Astrocyte (in vitro differentiated cells and primary cell): ENCODE data around the gene BPI.

Experiments used
- EZH2 ChIP-seq: IDR thresholded peaks from 2 replicates; pipeline ENCODE4 v1.6.1; 2012; ENCODE audit warnings: mild to moderate bottlenecking, low read length, inconsistent platforms; ENCODE audit not compliant: insufficient read depth
- TF ChIP-seq, protein P1 (sequence below): IDR thresholded peaks from 2 replicates; pipeline ENCODE4 v1.5.1; 2011; ENCODE audit warnings: low read depth, mild to moderate bottlenecking, inconsistent platforms, low read length, moderate library complexity; ENCODE audit not compliant: insufficient read depth

DNA sequence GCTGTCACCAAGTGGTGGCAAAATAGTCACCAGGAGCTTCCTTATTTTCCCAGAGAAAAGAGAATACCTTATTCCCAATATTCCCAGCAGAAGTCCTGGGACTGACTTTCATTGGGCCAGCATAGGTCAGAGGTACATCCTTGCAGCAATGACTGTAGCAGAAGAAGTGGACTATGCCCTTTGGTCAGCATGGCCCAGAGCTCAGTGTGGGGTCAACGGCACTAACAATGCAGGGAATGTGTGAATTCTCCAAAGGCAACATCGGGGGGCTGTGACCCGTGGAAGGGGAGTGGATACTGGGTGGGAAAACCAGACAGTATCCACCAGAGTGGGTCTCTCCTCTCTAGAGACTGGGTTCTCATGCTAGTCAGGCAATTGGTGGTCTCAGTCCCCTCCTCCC lies 26.7 kb downstream of the BPI start:
- TF ChIP-seq, protein P1, sequence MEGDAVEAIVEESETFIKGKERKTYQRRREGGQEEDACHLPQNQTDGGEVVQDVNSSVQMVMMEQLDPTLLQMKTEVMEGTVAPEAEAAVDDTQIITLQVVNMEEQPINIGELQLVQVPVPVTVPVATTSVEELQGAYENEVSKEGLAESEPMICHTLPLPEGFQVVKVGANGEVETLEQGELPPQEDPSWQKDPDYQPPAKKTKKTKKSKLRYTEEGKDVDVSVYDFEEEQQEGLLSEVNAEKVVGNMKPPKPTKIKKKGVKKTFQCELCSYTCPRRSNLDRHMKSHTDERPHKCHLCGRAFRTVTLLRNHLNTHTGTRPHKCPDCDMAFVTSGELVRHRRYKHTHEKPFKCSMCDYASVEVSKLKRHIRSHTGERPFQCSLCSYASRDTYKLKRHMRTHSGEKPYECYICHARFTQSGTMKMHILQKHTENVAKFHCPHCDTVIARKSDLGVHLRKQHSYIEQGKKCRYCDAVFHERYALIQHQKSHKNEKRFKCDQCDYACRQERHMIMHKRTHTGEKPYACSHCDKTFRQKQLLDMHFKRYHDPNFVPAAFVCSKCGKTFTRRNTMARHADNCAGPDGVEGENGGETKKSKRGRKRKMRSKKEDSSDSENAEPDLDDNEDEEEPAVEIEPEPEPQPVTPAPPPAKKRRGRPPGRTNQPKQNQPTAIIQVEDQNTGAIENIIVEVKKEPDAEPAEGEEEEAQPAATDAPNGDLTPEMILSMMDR, result no peak
- no peak for TF ChIP-seq EZH2
